MCF 10A (cell line): Measurements from ENCODE around the gene GALNT10. TPM values are rescaled to one million over a fixed set of nuclear protein-coding genes. Genes with fewer than 3 reads are reported as not detected.

Experiments
- BruUV-seq: library from RNA; stranded (reverse); fragments of 400-500 nt; replicated peaks from 2 replicates; lab custom pipeline; 2021; lab: Mats Ljungman, UMichigan
- CTCF ChIA-PET: fragments of 300-600 bp; sonication (Branson Sonifier 250); formaldehyde crosslinking; extraction: SDS; loops from one replicate; lab custom pipeline; 2021; ENCODE audit warnings: antibody characterized with exemption, inconsistent platforms; lab: Yijun Ruan, JAX
- POLR2A ChIA-PET: fragments of 300-600, 350-650 bp; sonication (Branson Sonifier 250); formaldehyde crosslinking; extraction: SDS; loops from one replicate; lab custom pipeline; 2020; ENCODE audit warnings: antibody characterized with exemption, inconsistent platforms; lab: Yijun Ruan, JAX
- DNase-seq: peaks from one replicate; pipeline ENCODE4 v3.0.0-alpha.2; 2018; ENCODE audit not compliant: unreplicated experiment
- H3K27ac Mint-ChIP-seq: one replicate; pipeline ENCODE4 v1.8.0; 2022; ENCODE audit warnings: mild to moderate bottlenecking, low read depth, mixed read lengths; ENCODE audit not compliant: unreplicated experiment
- H3K27me3 Mint-ChIP-seq: one replicate; pipeline ENCODE4 v1.8.0; 2022; ENCODE audit warnings: mixed read lengths; ENCODE audit not compliant: insufficient read depth, unreplicated experiment
- H3K36me3 Mint-ChIP-seq: one replicate; pipeline ENCODE4 v1.8.0; 2022; ENCODE audit warnings: mild to moderate bottlenecking, moderate library complexity, mixed read lengths; ENCODE audit not compliant: insufficient read depth, unreplicated experiment
- H3K4me1 Mint-ChIP-seq: one replicate; pipeline ENCODE4 v1.8.0; 2022; ENCODE audit warnings: mixed read lengths; ENCODE audit not compliant: insufficient read depth, unreplicated experiment
- H3K4me3 Mint-ChIP-seq: one replicate; pipeline ENCODE4 v1.8.0; 2022; ENCODE audit warnings: mild to moderate bottlenecking, moderate library complexity, mixed read lengths; ENCODE audit not compliant: unreplicated experiment
- H3K9me3 Mint-ChIP-seq: one replicate; pipeline ENCODE4 v1.8.0; 2022; ENCODE audit warnings: mixed read lengths; ENCODE audit not compliant: unreplicated experiment
- intact Hi-C: fragments of 100-400 bp; cut with micrococcal nuclease; formaldehyde crosslinking; loops from 2 replicates; pipeline ENCODE4 v1.14.1; 2022
- total RNA-seq: library from RNA; stranded (reverse); gene quantifications from 2 replicates; pipeline ENCODE4 v1.2.3, GENCODE V29; 2022
- TF ChIP-seq, protein P1 (sequence below): fragments of 200-600 bp; IDR thresholded peaks from one replicate; pipeline ENCODE4 v1.8.0; 2022; ENCODE audit warnings: antibody characterized with exemption, mild to moderate bottlenecking; ENCODE audit not compliant: unreplicated experiment

Gene GALNT10
- total RNA-seq, 1 experiment from 2014 or later, result 57.4 TPM

DNA sequence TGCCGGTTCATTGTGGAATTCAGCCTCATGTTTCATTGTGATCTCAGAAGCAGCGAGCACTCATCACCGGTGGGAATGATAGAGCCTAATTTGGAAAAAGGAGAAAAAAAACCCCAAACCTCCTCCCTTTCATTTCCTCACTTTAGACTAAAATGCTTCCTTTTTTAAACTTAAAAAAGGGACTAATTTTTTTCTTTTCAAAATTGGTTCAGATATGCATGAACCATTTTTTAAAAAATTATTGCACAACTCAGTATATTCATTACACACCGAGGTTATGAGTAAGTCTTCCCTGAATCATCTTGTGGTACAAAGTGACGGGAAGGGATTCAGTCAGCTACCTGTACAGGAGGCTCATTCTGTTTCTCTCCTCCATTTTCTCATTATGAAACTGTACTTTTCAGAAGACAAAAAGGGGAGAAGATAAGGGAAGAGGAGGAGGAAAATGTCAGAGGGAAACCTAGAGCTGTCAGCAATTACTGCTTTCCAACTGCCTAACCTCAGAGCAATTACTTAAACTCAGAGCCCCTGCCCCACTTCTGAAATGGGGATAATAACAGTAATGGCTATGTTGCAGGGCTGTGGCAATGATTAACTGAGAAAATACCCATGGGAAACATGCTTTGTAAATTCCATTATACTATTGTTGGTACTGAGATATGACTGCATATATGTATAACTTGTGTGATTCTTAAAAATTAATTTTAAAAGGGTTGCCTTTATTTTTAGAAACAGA is 24.0 kb downstream of the GALNT10 start:
- intact Hi-C loops, result loop anchor here (1.0 kb wide), 1 partner anchor 180 kb away; no protein-coding TSS in a partner anchor
- BruUV-seq, result no TSS peak
- TF ChIP-seq, protein P1, sequence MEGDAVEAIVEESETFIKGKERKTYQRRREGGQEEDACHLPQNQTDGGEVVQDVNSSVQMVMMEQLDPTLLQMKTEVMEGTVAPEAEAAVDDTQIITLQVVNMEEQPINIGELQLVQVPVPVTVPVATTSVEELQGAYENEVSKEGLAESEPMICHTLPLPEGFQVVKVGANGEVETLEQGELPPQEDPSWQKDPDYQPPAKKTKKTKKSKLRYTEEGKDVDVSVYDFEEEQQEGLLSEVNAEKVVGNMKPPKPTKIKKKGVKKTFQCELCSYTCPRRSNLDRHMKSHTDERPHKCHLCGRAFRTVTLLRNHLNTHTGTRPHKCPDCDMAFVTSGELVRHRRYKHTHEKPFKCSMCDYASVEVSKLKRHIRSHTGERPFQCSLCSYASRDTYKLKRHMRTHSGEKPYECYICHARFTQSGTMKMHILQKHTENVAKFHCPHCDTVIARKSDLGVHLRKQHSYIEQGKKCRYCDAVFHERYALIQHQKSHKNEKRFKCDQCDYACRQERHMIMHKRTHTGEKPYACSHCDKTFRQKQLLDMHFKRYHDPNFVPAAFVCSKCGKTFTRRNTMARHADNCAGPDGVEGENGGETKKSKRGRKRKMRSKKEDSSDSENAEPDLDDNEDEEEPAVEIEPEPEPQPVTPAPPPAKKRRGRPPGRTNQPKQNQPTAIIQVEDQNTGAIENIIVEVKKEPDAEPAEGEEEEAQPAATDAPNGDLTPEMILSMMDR, result no peak
- ChIA-PET POLR2A (interaction anchor here (0.6 to 2.7 kb wide), 12 partner anchors 16 to 232 kb away, joined by 3 to 31 read pairs (median 4); partner anchors contain the start of genes FAM114A2, GALNT10, MFAP3 and SAP30L), CTCF (interaction anchor here (0.5 to 3.8 kb wide), 6 partner anchors 17 to 190 kb away, joined by 3 to 25 read pairs (median 6); partner anchors contain the start of gene GALNT10)
- H3K4me3 Mint-ChIP-seq, result peak overlapping the region; percentile 63
- peak overlapping the region; percentile 85 for H3K27ac Mint-ChIP-seq
- H3K27me3 Mint-ChIP-seq, result no peaks in the 10 kb centered on the region
- peaks cover 27% of the 10 kb centered on the region for H3K4me1 Mint-ChIP-seq
- H3K9me3 Mint-ChIP-seq, result no peaks in the 10 kb centered on the region
- peak; percentile 92 for DNase-seq
- peaks cover 7% of the 10 kb centered on the region for H3K36me3 Mint-ChIP-seq

DNA sequence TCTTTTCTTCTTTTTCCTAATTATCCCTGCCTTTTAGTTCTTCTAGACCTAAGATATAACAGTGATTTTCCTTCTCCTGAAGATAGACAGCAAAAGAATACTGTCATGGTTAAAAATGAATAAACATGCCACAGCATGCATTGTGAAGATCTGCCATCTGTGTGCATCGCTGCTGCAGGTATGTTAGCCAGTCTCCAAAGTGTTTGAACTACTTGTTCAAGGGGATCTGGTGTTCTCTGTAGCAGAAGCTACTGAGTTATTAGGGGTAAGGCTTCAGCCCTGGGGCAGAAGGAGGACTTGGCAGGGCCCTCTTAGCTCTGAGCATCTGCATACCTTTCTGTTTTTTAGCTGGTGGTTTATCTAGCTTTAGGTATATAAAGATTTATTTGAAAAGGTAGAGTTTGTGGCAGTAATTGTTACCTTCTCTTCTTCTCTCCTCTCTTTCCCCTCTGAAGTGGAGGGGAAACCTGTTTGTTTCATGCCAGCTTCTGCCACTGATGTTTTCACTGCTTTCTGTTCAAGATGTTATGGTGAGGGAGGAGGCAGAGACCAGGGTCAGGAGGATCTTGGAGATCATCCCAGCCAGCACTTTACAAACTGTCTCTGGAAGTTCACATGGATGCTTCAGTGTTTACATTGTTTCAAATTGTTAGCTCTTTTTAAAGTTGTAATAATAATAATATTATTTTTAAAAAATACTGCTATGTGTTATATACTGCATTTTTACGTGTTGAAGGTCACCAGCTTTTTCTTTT is 25.2 kb downstream of the GALNT10 start:
- Mint-ChIP-seq H3K4me3 (no peak overlapping the region), H3K27me3 (no peaks in the 10 kb centered on the region), H3K4me1 (peaks cover 39% of the 10 kb centered on the region), H3K36me3 (no peaks in the 10 kb centered on the region), H3K27ac (peak overlapping the region; percentile 85), H3K9me3 (no peaks in the 10 kb centered on the region)
- TF ChIP-seq, protein P1, result no peak
- POLR2A ChIA-PET, result interaction anchor here (0.9 to 2.7 kb wide), 16 partner anchors 15 to 223 kb away, joined by 3 to 31 read pairs (median 4); partner anchors contain the start of genes FAM114A2, GALNT10 and MFAP3
- peak; percentile 34 for DNase-seq
- CTCF ChIA-PET, result interaction anchor here (0.8 to 3.8 kb wide), 14 partner anchors 9 to 543 kb away, joined by 3 to 25 read pairs (median 4); partner anchors contain the start of gene GALNT10
- intact Hi-C loops, result no loop called here
- BruUV-seq, result no TSS peak

DNA sequence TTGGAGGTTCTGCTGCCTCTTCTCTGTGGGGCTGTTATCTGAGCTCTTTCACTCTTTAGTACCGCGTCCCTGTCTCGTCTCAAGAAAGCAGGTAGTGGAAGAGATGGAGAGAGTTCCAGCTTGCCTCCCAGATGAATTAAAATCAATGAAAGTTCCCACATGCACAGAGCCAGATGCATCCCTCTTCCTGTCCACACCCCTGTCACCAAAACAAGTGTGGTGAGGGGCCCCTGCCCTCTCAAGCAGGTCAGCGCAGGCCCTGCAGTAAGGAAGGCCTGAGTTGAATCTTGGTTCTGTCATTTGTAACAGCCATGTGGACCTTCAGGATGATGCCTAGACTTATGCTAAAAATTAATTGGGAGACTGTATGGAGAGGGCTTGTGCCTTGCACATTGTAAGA is 26.9 kb downstream of the GALNT10 start:
- TF ChIP-seq, protein P1, result no peak
- Mint-ChIP-seq H3K4me1 (peaks cover 55% of the 10 kb centered on the region), H3K27me3 (no peaks in the 10 kb centered on the region), H3K36me3 (no peaks in the 10 kb centered on the region), H3K27ac (no peak overlapping the region), H3K4me3 (no peak overlapping the region), H3K9me3 (no peaks in the 10 kb centered on the region)
- POLR2A ChIA-PET, result interaction anchor here (0.6 to 0.9 kb wide), 3 partner anchors 212 to 1326 kb away, joined by 3 read pairs; no protein-coding TSS in a partner anchor
- CTCF ChIA-PET, result interaction anchor here (0.6 to 3.8 kb wide), 5 partner anchors 18 to 1754 kb away, joined by 3 to 25 read pairs (median 8); partner anchors contain the start of gene GALNT10
- no TSS peak for BruUV-seq
- no peak for DNase-seq
- intact Hi-C loops, result no loop called here

DNA sequence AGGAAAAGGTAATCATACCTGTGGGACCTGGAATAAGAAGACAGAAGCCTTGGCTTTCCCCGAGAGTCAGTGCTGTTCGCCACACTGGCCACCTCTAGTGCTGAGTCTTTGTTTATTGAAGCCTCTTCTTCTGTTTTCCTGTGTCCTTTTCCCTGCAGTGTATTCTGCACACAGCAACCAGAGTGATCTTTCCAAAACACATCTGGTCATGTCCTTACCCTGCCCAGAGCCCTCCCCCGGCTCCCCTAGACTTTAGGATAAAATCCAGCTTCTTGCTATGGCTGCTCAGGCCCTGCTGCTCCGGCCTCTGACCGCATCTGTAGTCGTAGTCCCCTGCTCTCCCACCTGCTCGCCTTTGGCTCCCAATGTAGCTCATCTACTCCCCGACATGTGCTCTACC is 28.3 kb downstream of the GALNT10 start:
- no TSS peak for BruUV-seq
- DNase-seq, result no peak
- ChIA-PET POLR2A (no interaction called here), CTCF (interaction anchor here (1.4 kb wide), 1 partner anchor 141 kb away, joined by 3 read pairs; no protein-coding TSS in a partner anchor)
- no peak overlapping the region for H3K27ac Mint-ChIP-seq
- intact Hi-C loops, result no loop called here
- H3K27me3 Mint-ChIP-seq, result no peaks in the 10 kb centered on the region
- H3K9me3 Mint-ChIP-seq, result no peaks in the 10 kb centered on the region
- TF ChIP-seq, protein P1, result no peak
- H3K36me3 Mint-ChIP-seq, result no peaks in the 10 kb centered on the region
- H3K4me1 Mint-ChIP-seq, result peaks cover 55% of the 10 kb centered on the region
- H3K4me3 Mint-ChIP-seq, result no peak overlapping the region
